GM12865 (cell line): ENCODE data around the gene CCDC122.
"Not testable (repeated sequence)": the region's sequence is repeated elsewhere in the genome, so short reads cannot be mapped to it uniquely, and the experiment has no call there.

Experiments
- DNase-seq: peaks from one replicate; pipeline ENCODE4 v3.0.0; 2010; ENCODE audit warnings: low read depth
- H3K4me3 ChIP-seq: 2 replicates; pipeline ENCODE4 v1.5.1; 2011; ENCODE audit warnings: mild to moderate bottlenecking, low read depth, low read length, control low read depth
- TF ChIP-seq, protein P1 (sequence below): IDR thresholded peaks from 2 replicates; pipeline ENCODE4 v1.5.1; 2011; ENCODE audit warnings: low read length, control low read depth, low read depth, inconsistent platforms; ENCODE audit not compliant: insufficient read depth; ENCODE audit errors: missing control alignments

CCDC122 gene

DNA sequence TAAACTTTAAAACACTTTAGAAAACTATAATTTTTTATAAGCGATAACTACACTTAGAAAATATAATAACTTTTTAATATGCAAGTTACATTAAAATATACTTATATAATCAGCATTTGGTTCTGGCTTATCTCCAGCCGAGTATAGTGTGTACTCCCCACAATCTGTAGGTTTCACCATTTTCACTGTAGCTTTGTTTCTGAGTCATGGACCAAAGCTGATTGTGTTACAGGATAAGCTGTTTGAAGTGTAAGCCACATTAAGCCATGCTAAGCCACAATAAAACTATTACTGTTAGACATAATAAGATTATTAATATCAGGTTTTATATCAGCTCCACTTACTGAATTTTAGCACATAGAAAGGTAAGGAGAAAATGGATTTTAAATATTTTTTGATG is 43.8 kb downstream of the CCDC122 start:
- TF ChIP-seq, protein P1, sequence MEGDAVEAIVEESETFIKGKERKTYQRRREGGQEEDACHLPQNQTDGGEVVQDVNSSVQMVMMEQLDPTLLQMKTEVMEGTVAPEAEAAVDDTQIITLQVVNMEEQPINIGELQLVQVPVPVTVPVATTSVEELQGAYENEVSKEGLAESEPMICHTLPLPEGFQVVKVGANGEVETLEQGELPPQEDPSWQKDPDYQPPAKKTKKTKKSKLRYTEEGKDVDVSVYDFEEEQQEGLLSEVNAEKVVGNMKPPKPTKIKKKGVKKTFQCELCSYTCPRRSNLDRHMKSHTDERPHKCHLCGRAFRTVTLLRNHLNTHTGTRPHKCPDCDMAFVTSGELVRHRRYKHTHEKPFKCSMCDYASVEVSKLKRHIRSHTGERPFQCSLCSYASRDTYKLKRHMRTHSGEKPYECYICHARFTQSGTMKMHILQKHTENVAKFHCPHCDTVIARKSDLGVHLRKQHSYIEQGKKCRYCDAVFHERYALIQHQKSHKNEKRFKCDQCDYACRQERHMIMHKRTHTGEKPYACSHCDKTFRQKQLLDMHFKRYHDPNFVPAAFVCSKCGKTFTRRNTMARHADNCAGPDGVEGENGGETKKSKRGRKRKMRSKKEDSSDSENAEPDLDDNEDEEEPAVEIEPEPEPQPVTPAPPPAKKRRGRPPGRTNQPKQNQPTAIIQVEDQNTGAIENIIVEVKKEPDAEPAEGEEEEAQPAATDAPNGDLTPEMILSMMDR: no peak
- no peak overlapping the region for H3K4me3 ChIP-seq
- no peak for DNase-seq

DNA sequence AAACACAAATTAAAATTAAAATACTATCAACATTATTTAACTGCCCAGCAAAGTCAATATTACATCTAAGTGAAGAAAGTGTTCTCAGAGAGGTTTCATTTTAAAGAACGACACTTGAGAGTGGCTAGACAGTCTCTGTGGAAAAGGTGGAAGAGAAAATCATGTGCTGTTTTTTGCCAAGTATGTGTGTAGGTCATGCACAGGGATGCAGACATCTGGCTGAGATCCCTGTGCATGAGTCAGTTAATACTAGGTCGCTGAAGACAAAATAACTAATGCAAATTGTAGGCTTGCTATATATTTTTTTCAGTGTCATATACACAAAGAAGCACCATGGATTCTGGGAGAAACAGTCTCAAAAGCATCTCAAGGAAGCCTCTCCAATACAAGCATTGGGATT is 48.5 kb downstream of the CCDC122 start:
- DNase-seq: no peak
- H3K4me3 ChIP-seq: no peak overlapping the region
- TF ChIP-seq, protein P1: no peak

DNA sequence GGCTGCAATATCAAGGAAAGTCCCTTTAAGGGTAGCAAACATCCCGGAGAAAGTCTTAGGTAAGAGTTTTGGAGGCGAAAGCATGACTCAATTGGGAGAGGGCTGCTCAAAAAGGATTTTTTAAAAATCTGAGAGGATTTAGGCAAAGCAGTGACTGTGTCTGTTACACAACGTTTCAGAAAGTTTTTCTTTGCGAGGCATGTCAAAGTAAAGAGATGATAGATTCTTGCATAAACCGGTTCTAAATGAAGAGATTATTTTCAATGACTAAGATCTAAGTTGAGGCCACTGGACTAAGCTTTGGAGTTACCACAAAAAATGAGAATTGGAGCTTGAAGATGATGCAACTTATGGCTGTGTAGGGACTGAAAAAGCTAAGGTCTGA is 49.1 kb downstream of the CCDC122 start:
- TF ChIP-seq, protein P1: no peak
- DNase-seq: no peak
- no peak overlapping the region for H3K4me3 ChIP-seq

DNA sequence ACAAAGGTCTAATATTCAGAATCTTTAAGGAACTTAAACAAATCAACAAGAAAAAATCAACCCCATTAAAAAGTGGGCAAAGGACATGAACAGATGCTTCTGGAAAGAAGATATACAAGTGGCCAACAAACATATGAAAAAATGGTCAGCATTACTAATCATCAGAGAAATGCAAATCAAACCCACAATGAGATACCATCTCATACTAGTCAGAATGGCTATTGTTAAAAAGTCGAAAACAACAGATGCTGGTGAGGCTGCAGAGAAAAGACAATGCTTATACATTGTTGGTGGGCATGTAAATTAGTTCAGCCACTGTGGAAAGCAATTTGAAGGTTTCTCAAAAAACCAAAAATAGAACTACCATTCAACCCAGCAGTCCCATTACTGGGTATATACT is 54.9 kb downstream of the CCDC122 start:
- DNase-seq, H3K4me3 ChIP-seq: not testable (repeated sequence)

DNA sequence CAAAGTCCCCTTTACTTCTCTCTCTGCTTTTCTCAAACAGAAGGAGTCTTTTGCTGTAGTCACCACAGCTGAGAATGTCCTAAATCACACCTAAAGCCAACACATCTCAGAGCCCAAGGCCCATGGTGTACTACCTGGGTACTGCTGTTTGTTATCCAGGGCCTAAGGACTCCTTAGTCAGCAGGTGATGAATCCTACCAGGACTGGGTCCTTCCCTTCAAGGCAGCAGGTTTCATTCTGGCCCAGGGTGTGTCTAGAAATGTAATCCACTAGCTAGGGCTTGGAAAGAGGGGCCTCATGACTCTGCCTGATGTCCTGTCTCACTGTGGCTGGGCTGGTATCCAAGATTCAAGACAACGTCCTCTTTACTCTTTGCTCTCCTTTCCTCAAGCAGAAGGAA is 56.6 kb downstream of the CCDC122 start:
- TF ChIP-seq, protein P1: no peak
- no peak for DNase-seq

DNA sequence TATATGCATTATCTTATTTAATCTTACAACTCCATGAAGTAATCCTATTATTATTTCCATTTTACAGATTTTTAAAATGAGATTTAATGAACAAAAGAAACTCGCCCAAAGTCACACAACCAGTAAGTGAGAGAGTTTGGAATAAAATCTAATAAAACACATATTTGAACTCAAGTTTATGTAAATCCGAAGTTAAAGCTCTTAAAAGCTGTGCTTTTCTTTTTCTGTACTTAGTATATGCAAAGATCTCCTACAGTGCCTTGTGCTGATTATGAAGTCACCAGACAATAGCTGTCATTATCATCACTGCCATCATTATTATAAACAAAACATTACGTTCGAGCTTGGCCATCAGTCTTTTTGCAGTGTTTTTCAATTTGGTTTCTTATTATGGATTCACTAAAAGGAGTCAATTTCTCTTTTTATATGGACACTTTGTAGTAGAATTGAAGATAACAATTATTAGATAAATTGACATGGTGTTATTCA is 63.1 kb downstream of the CCDC122 start:
- no peak for DNase-seq
- H3K4me3 ChIP-seq: no peak overlapping the region
- TF ChIP-seq, protein P1: no peak

More for the DNA sequence above, 56.6 kb downstream of the CCDC122 start:
- H3K4me3 ChIP-seq: no peak overlapping the region

DNA sequence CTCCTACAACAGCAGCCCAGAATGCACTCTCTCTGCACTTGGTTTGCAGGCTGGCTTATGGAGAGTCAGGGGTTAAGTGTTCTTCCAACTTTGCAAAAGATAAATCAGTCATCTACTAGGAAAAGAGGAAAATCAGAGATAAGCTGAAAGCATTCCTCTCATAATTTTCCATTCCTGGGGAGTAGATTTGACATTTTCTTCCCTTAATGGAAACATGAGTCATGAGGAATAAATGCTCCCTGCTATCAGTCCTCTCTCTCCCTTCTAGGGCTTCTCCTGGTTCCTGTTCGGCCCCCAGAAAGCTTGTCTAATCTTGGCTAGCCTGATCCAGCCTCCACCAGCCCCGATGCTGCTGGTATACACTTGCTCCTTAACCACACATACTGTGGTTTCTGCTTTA is 64.3 kb downstream of the CCDC122 start:
- TF ChIP-seq, protein P1: no peak

More for the DNA sequence above, 64.3 kb downstream of the CCDC122 start:
- no peak overlapping the region for H3K4me3 ChIP-seq
- DNase-seq: no peak
